Uterus (tissue), 2 donors: ENCODE results near the gene NCAM1.

Source experiments
- CTCF ChIP-seq, 4 experiments: fragments of 200-600 bp in 2 of 4; fragments of 450-650 bp in 2 of 4; sonication (generic) in 2 of 4; IDR thresholded peaks; one replicate each; pipeline ENCODE4 v1.5.1; 2016 to 2019; ENCODE audit warnings: antibody characterized with exemption in 4 of 4, mild to moderate bottlenecking in 2 of 4, moderate library complexity in 1 of 4
- POLR2A ChIP-seq, 2 donors: fragments of 450-650 bp; IDR thresholded peaks; one replicate each; pipeline ENCODE4 v1.6.1; 2016; ENCODE audit warnings: antibody characterized with exemption in 2 of 2, mild to moderate bottlenecking in 1 of 2, moderate library complexity in 1 of 2

DNA sequence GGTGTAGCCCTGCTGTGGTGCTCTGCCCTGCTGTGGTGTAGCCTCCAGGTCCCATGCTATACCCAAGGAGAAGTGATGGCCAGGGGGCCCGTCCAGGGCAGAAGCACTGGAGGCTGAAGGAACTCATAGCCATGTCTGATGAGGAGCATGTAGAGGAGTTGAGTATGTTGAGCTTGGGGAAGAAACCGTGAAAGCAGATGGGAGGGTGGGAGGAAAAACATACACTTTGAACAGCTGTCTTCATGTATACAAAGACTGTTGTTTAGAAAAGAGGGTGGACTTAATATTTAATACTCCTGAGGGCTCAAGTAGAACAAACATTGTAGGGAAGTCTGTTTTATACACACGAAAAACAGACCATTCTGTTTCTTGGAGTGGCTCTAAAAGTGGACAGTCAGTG is 326.6 kb downstream of the NCAM1 start:
- no peak for TF ChIP-seq CTCF (IDR thresholded peaks at IDR 0.05)
- no peak for TF ChIP-seq POLR2A (IDR thresholded peaks at IDR 0.05)
